Colonic mucosa (tissue), 4 donors: ENCODE results near the gene GBX1. TPM values are rescaled to one million over a fixed set of nuclear protein-coding genes. Genes with fewer than 3 reads are reported as not detected.

Experiments
- DNase-seq: peaks from one replicate; pipeline ENCODE4 v3.0.0-alpha.2; 2020
- H3K27ac ChIP-seq: fragments of 200-600 bp; one replicate; pipeline ENCODE4 v1.8.0; 2021
- H3K27me3 ChIP-seq: fragments of 200-600 bp; one replicate; pipeline ENCODE4 v1.8.0; 2021
- H3K36me3 ChIP-seq: fragments of 200-600 bp; one replicate; pipeline ENCODE4 v1.8.0; 2021
- H3K4me1 ChIP-seq: fragments of 200-600 bp; one replicate; pipeline ENCODE4 v1.8.0; 2021; ENCODE audit warnings: mild to moderate bottlenecking
- H3K4me3 ChIP-seq: fragments of 200-600 bp; one replicate; pipeline ENCODE4 v1.8.0; 2021
- H3K9ac ChIP-seq, 2 donors: one replicate each; pipeline ENCODE4 v1.7.0; 2013; ENCODE audit warnings: control low read depth in 2 of 2, low read depth in 2 of 2, low read length in 2 of 2
- H3K9me3 ChIP-seq: fragments of 200-600 bp; one replicate; pipeline ENCODE4 v1.8.0; 2021
- intact Hi-C: fragments of 100-400 bp; cut with DNase I; formaldehyde crosslinking; loops from one replicate; pipeline ENCODE4 v1.14.1; 2022
- total RNA-seq, 2 donors: library from RNA; stranded (reverse); fragmentation: NEBNext Ultra II Directional in 1 of 2; extraction: Animal tissue kit (Norgen Biotek cat#: 25700) in 1 of 2; gene quantifications; one replicate each; pipeline ENCODE4 v1.2.1, GENCODE V29; 2021
- TF ChIP-seq, protein P1 (sequence below): fragments of 200-600 bp; IDR thresholded peaks from one replicate; pipeline ENCODE4 v1.8.0; 2022; ENCODE audit warnings: antibody characterized with exemption, mild to moderate bottlenecking
- donor health status: healthy.
- donor health status: DM: no; HTN: no; CAD: no.
- donor health status: DM: no; HTN: no; CAD: no.

The GBX1 gene
- total RNA-seq, 2 donors from 2014 or later, result not detected

GRCh38 chr7:151124899-151125399, 42.5 kb downstream of the GBX1 start:
- intact Hi-C loops, result loop anchor here (1.0 to 10.0 kb wide), 3 partner anchors 47 to 177 kb away; partner anchors contain the start of gene SMARCD3
- H3K9me3 ChIP-seq, result no peaks in the 10 kb centered on the region
- H3K4me1 ChIP-seq, result peaks cover 4% of the 10 kb centered on the region
- no peak for DNase-seq
- peak overlapping the region; percentile 82 for H3K27ac ChIP-seq
- peak overlapping the region in 1 of 2 donors; percentile 46 for H3K9ac ChIP-seq
- peak overlapping the region; percentile 37 for H3K4me3 ChIP-seq
- TF ChIP-seq, protein P1, sequence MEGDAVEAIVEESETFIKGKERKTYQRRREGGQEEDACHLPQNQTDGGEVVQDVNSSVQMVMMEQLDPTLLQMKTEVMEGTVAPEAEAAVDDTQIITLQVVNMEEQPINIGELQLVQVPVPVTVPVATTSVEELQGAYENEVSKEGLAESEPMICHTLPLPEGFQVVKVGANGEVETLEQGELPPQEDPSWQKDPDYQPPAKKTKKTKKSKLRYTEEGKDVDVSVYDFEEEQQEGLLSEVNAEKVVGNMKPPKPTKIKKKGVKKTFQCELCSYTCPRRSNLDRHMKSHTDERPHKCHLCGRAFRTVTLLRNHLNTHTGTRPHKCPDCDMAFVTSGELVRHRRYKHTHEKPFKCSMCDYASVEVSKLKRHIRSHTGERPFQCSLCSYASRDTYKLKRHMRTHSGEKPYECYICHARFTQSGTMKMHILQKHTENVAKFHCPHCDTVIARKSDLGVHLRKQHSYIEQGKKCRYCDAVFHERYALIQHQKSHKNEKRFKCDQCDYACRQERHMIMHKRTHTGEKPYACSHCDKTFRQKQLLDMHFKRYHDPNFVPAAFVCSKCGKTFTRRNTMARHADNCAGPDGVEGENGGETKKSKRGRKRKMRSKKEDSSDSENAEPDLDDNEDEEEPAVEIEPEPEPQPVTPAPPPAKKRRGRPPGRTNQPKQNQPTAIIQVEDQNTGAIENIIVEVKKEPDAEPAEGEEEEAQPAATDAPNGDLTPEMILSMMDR, result no peak
- no peaks in the 10 kb centered on the region for H3K36me3 ChIP-seq
- H3K27me3 ChIP-seq, result no peaks in the 10 kb centered on the region

GRCh38 chr7:151124481-151124880, 43.0 kb downstream of the GBX1 start:
- H3K4me1 ChIP-seq, result peaks cover 4% of the 10 kb centered on the region
- TF ChIP-seq, protein P1, result no peak
- intact Hi-C loops, result loop anchor here (1.0 to 10.0 kb wide), 3 partner anchors 48 to 178 kb away; partner anchors contain the start of gene SMARCD3
- H3K27me3 ChIP-seq, result no peaks in the 10 kb centered on the region
- H3K36me3 ChIP-seq, result no peaks in the 10 kb centered on the region
- no peak overlapping the region for H3K27ac ChIP-seq
- DNase-seq, result no peak
- no peak overlapping the region for H3K4me3 ChIP-seq
- no peak overlapping the region for H3K9ac ChIP-seq
- H3K9me3 ChIP-seq, result no peaks in the 10 kb centered on the region

DNA sequence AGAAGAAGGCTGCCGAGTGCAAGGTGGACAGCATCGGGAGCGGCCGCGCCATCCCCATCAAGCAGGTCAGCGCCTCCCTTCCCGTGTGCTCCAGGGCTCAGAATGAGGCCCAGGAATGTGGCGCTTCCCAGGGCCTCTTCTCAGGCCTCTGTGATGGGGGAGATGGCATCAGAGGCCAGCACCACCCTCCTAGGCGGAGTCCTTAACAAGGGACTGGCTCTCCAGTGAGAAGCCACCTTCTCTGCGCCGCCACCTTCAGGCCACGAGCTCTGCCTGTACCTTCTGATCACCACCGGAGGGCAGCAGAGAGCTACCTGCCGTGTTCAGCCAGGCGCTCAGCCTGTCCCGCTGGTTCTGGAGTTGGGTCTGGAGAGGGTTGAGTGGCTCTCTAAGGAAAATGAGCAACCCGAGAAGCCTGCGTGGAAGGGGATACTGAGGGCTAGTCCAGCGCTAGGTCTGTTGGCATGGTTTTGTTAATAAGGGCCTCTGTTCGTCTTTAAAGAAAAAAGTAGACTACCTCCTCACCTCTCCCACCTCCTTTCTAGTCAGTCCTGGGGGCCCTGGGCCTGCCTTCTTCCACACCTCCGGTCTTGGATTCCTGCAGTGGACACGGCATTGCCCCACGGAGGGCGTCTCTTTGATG, 43.6 kb downstream of the GBX1 start:
- H3K9me3 ChIP-seq, result no peaks in the 10 kb centered on the region
- no peaks in the 10 kb centered on the region for H3K36me3 ChIP-seq
- H3K4me1 ChIP-seq, result peaks cover 4% of the 10 kb centered on the region
- intact Hi-C loops, result loop anchor here (1.0 to 10.0 kb wide), 3 partner anchors 48 to 178 kb away; partner anchors contain the start of gene SMARCD3
- TF ChIP-seq, protein P1, result peak; percentile 91
- no peak overlapping the region for H3K4me3 ChIP-seq
- peak; percentile 90 for DNase-seq
- H3K9ac ChIP-seq, result no peak overlapping the region
- no peaks in the 10 kb centered on the region for H3K27me3 ChIP-seq
- no peak overlapping the region for H3K27ac ChIP-seq

- intact Hi-C loops, result loop anchor here (5.0 to 10.0 kb wide), 2 partner anchors 122 to 179 kb away; partner anchors contain the start of gene SMARCD3
- Histone ChIP-seq H3K27ac (no peak overlapping the region), H3K9ac (no peak overlapping the region), H3K36me3 (no peaks in the 10 kb centered on the region), H3K9me3 (no peaks in the 10 kb centered on the region), H3K27me3 (no peaks in the 10 kb centered on the region), H3K4me1 (peaks cover 4% of the 10 kb centered on the region), H3K4me3 (no peak overlapping the region)
- no peak for DNase-seq
- TF ChIP-seq, protein P1, result no peak
Observed at GRCh38 chr7:151123158-151123821, 44.2 kb downstream of the GBX1 start.

GRCh38 chr7:151122796-151123157, 44.7 kb downstream of the GBX1 start:
- no peak for DNase-seq
- Histone ChIP-seq H3K9me3 (no peaks in the 10 kb centered on the region), H3K4me1 (peaks cover 4% of the 10 kb centered on the region), H3K4me3 (no peak overlapping the region), H3K27me3 (no peaks in the 10 kb centered on the region), H3K9ac (no peak overlapping the region), H3K27ac (no peak overlapping the region), H3K36me3 (no peaks in the 10 kb centered on the region)
- intact Hi-C loops, result loop anchor here (5.0 to 10.0 kb wide), 2 partner anchors 122 to 180 kb away; partner anchors contain the start of gene SMARCD3
- TF ChIP-seq, protein P1, result no peak
